Caco-2 (cell line): ENCODE measurements around the gene TMEM117. TPM values are rescaled to one million over a fixed set of nuclear protein-coding genes. Genes with fewer than 3 reads are reported as not detected.
"Not testable (repeated sequence)": the region's sequence is repeated elsewhere in the genome, so short reads cannot be mapped to it uniquely, and the experiment has no call there.

Source experiments
- BruUV-seq: library from RNA; stranded (reverse); fragments of 400-500 nt; replicated peaks from 2 replicates; lab custom pipeline; 2021; lab: Mats Ljungman, UMichigan
- CTCF ChIA-PET: fragments of 300-600 bp; sonication (Branson Sonifier 250); formaldehyde crosslinking; loops from one replicate; lab custom pipeline; 2022; ENCODE audit warnings: antibody characterized with exemption; lab: Charles Lee
- POLR2A ChIA-PET: fragments of 300-600 bp; sonication (Branson Sonifier 250); formaldehyde crosslinking; loops from one replicate; lab custom pipeline; 2022; ENCODE audit warnings: antibody characterized with exemption; lab: Charles Lee
- DNase-seq, 2 experiments: peaks; one replicate each; pipeline versions ENCODE4 v3.0.0 to v3.0.0-alpha.2; 2020 to 2022
- H3K27me3 ChIP-seq: replicated peaks from 2 replicates; pipeline ENCODE4 v1.6.0; 2011; ENCODE audit warnings: low read length; ENCODE audit not compliant: control insufficient read depth, insufficient read depth
- H3K36me3 ChIP-seq: 2 replicates; pipeline ENCODE4 v1.5.1; 2011; ENCODE audit warnings: low read length; ENCODE audit not compliant: control insufficient read depth, insufficient read depth
- H3K4me1 ChIP-seq: fragments of 250-450 bp; sonication (Bioruptor Pico); 2 replicates; pipeline ENCODE4 v1.5.1; 2020; ENCODE audit warnings: mild to moderate bottlenecking
- H3K4me3 ChIP-seq: 2 replicates; pipeline ENCODE4 v1.5.1; 2011; ENCODE audit warnings: low read depth, mild to moderate bottlenecking, control low read depth, low read length
- H3K9me3 ChIP-seq: fragments of 250-450 bp; sonication (Bioruptor Pico); 2 replicates; pipeline ENCODE4 v1.5.1; 2020; ENCODE audit warnings: mild to moderate bottlenecking, moderate library complexity
- H3K27ac Mint-ChIP-seq: one replicate; pipeline ENCODE4 v1.8.0; 2022; ENCODE audit warnings: mixed read lengths; ENCODE audit not compliant: unreplicated experiment
- H3K27me3 Mint-ChIP-seq: one replicate; pipeline ENCODE4 v1.8.0; 2022; ENCODE audit warnings: mixed read lengths; ENCODE audit not compliant: insufficient read depth, unreplicated experiment
- H3K36me3 Mint-ChIP-seq: one replicate; pipeline ENCODE4 v1.8.0; 2022; ENCODE audit warnings: mild to moderate bottlenecking, mixed read lengths; ENCODE audit not compliant: insufficient read depth, unreplicated experiment
- H3K4me1 Mint-ChIP-seq: one replicate; pipeline ENCODE4 v1.8.0; 2022; ENCODE audit warnings: low read depth, mixed read lengths; ENCODE audit not compliant: unreplicated experiment
- H3K4me3 Mint-ChIP-seq: one replicate; pipeline ENCODE4 v1.8.0; 2022; ENCODE audit warnings: mild to moderate bottlenecking, moderate library complexity, mixed read lengths; ENCODE audit not compliant: unreplicated experiment
- H3K9me3 Mint-ChIP-seq: one replicate; pipeline ENCODE4 v1.8.0; 2022; ENCODE audit warnings: mixed read lengths; ENCODE audit not compliant: unreplicated experiment
- intact Hi-C: fragments of 100-400 bp; cut with micrococcal nuclease; formaldehyde crosslinking; loops from one replicate; pipeline ENCODE4 v1.10.0; 2022; ENCODE audit not compliant: unreplicated experiment
- total RNA-seq: library from RNA; stranded (reverse); gene quantifications from 2 replicates; pipeline ENCODE4 v1.2.3, GENCODE V29; 2022
- TF ChIP-seq, protein P1 (sequence below), 2 experiments: fragments of 200-600 bp in 1 of 2; IDR thresholded peaks; 1 replicate in 1 of 2; 2 replicates in 1 of 2; pipeline versions ENCODE4 v1.5.1 to v1.8.0; 2011 to 2022; ENCODE audit warnings: antibody characterized with exemption in 1 of 2, control low read depth in 1 of 2, inconsistent platforms in 1 of 2, low read depth in 1 of 2, low read length in 1 of 2, mild to moderate bottlenecking in 1 of 2, moderate library complexity in 1 of 2; ENCODE audit not compliant: insufficient read depth in 1 of 2, severe bottlenecking in 1 of 2, unreplicated experiment in 1 of 2

Gene TMEM117
- total RNA-seq, 1 experiment from 2014 or later, result 34.1 TPM

DNA sequence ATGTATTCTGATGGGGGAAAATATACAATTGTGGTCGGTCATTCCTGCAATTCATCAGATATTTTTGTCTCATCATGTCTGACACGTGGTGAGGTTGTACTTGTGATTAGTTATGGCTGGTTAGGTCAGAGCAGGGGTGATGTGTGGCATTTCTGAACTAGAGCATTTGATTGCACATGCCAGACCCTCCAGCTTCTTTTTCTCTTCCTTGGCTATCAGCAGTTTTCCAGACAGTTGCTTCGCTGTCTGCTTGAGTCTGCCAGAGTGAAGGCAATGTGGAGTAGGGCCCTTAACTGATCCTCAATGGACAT, 25.9 kb downstream of the TMEM117 start:
- TF ChIP-seq, protein P1, sequence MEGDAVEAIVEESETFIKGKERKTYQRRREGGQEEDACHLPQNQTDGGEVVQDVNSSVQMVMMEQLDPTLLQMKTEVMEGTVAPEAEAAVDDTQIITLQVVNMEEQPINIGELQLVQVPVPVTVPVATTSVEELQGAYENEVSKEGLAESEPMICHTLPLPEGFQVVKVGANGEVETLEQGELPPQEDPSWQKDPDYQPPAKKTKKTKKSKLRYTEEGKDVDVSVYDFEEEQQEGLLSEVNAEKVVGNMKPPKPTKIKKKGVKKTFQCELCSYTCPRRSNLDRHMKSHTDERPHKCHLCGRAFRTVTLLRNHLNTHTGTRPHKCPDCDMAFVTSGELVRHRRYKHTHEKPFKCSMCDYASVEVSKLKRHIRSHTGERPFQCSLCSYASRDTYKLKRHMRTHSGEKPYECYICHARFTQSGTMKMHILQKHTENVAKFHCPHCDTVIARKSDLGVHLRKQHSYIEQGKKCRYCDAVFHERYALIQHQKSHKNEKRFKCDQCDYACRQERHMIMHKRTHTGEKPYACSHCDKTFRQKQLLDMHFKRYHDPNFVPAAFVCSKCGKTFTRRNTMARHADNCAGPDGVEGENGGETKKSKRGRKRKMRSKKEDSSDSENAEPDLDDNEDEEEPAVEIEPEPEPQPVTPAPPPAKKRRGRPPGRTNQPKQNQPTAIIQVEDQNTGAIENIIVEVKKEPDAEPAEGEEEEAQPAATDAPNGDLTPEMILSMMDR (IDR thresholded peaks at IDR 0.05; ENCODE audit: insufficient read depth in 1 of 2, low read depth in 1 of 2, low read length in 1 of 2, severe bottlenecking in 1 of 2, unreplicated experiment in 1 of 2), result no peak
- intact Hi-C loops, result no loop called here
- ChIA-PET POLR2A (interaction anchor here (0.6 kb wide), 1 partner anchor 85 kb away, joined by 3 read pairs; no protein-coding TSS in a partner anchor), CTCF (no interaction called here)
- Histone ChIP-seq H3K4me1 (no peaks in the 10 kb centered on the region), H3K4me3 (no peak overlapping the region), H3K36me3 (no peaks in the 10 kb centered on the region; the same call in 1 of the 2 replicates), H3K9me3 (no peaks in the 10 kb centered on the region), H3K27me3 (no peaks in the 10 kb centered on the region)
- no peaks in the 10 kb centered on the region for H3K9me3 Mint-ChIP-seq
- no TSS peak for BruUV-seq
- no peak overlapping the region for H3K27ac Mint-ChIP-seq
- no peaks in the 10 kb centered on the region for H3K27me3 Mint-ChIP-seq
- H3K36me3 Mint-ChIP-seq, result no peaks in the 10 kb centered on the region
- H3K4me3 Mint-ChIP-seq, result no peak overlapping the region
- DNase-seq, result no peak
- H3K4me1 Mint-ChIP-seq, result peaks cover 7% of the 10 kb centered on the region

DNA sequence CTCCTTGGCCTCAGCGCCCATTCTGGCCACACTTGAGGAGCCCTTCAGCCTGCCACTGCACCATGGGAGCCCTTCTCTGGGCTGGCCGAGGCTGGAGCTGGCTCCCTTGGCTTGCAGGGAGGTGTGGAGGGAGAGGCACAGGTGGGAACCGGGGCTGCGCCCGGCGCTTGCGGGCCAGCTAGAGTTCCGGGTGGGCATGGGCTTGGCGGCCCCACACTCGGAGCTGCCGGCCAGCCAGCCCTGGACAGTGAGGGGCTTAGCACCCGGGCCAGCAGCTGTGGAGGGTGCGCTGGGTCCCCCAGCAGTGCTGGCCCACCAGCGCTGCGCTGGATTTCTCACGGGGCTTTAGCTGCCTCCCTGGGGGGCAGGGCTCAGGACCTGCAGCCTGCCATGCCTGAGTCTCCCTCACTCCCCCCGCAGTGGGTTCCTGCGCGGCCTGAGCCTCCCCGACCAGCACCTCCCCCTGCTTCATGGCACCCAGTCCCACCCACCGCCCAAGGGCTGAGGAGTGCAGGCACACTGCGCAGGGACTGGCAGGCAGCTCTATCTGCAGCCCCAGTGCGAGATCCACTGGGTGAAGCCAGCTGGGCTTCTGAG, 28.0 kb downstream of the TMEM117 start:
- Mint-ChIP-seq H3K4me3 (no peak overlapping the region), H3K27ac (no peak overlapping the region), H3K27me3 (no peaks in the 10 kb centered on the region), H3K36me3 (no peaks in the 10 kb centered on the region), H3K4me1 (peaks cover 13% of the 10 kb centered on the region), H3K9me3 (no peaks in the 10 kb centered on the region)
- ChIA-PET POLR2A (interaction anchor here (0.6 kb wide), 1 partner anchor 1707 kb away, joined by 3 read pairs; no protein-coding TSS in a partner anchor), CTCF (interaction anchor here (0.7 kb wide), 2 partner anchors 19 to 46 kb away, joined by 3 to 9 read pairs; no protein-coding TSS in a partner anchor)
- DNase-seq, result no peak
- no peak overlapping the region for H3K4me3 ChIP-seq
- H3K36me3 ChIP-seq, result no peaks in the 10 kb centered on the region; the same call in 1 of the 2 replicates
- BruUV-seq, result no TSS peak
- TF ChIP-seq, protein P1 (IDR thresholded peaks at IDR 0.05; ENCODE audit: insufficient read depth in 1 of 2, low read depth in 1 of 2, low read length in 1 of 2, severe bottlenecking in 1 of 2, unreplicated experiment in 1 of 2), result no peak
- no peaks in the 10 kb centered on the region for H3K9me3 ChIP-seq
- intact Hi-C loops, result no loop called here
- no peaks in the 10 kb centered on the region for H3K27me3 ChIP-seq
- H3K4me1 ChIP-seq, result no peaks in the 10 kb centered on the region

DNA sequence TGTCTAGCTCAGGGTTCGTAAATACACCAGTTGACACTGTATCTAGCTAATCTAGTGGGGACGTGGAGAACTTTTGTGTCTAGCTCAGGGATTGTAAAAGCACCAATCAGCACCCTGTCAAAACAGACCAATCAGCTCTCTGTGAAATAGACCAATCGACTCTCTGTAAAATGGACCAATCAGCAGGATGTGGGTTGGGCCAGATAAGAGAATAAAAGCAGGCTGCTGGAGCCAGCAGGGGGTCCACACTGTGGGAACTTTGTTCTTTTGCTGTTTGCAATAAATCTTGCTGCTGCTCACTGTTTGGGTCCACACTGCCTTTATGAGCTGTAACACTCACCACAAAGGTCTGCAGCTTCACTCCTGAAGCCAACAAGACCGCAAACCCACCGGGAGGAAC, 28.7 kb downstream of the TMEM117 start:
- H3K36me3 ChIP-seq, H3K27ac Mint-ChIP-seq, H3K27me3 Mint-ChIP-seq, H3K4me3 Mint-ChIP-seq, H3K27me3 ChIP-seq, H3K4me1 ChIP-seq, DNase-seq, H3K36me3 Mint-ChIP-seq, H3K4me3 ChIP-seq, H3K9me3 ChIP-seq, intact Hi-C loops, H3K9me3 Mint-ChIP-seq, BruUV-seq: not testable (repeated sequence)
- ChIA-PET CTCF (interaction anchor here (0.7 kb wide), 2 partner anchors 20 to 47 kb away, joined by 3 to 9 read pairs; no protein-coding TSS in a partner anchor), POLR2A (interaction anchor here (0.6 kb wide), 1 partner anchor 1708 kb away, joined by 3 read pairs; no protein-coding TSS in a partner anchor)
- H3K4me1 Mint-ChIP-seq, result peaks cover 14% of the 10 kb centered on the region
